GM12878 (cell line): ENCODE data around the gene AP2A2. TPM values are rescaled to one million over a fixed set of nuclear protein-coding genes. Genes with fewer than 3 reads are reported as not detected.

ENCODE experiments used
- CHD1 ChIP-seq: IDR thresholded peaks from 2 replicates; pipeline ENCODE4 v1.6.1; 2012; ENCODE audit warnings: low read depth, low read length, improper control_type of control experiment
- DPF2 ChIP-seq: fragments of 450-650 bp; IDR thresholded peaks from 2 replicates; pipeline ENCODE4 v1.6.1; 2017; ENCODE audit warnings: mild to moderate bottlenecking
- EZH2 ChIP-seq: IDR thresholded peaks from 2 replicates; pipeline ENCODE4 v1.6.1; 2012; ENCODE audit warnings: low read depth, mild to moderate bottlenecking, control low read depth, inconsistent platforms, low read length, borderline replicate concordance; ENCODE audit not compliant: control insufficient read depth
- FOXK2 ChIP-seq: fragments of 450-650 bp; IDR thresholded peaks from 2 replicates; pipeline ENCODE4 v1.6.1; 2017; ENCODE audit warnings: mild to moderate bottlenecking, moderate library complexity
- GABPA ChIP-seq: IDR thresholded peaks from 2 replicates; pipeline ENCODE4 v1.6.1; 2014; ENCODE audit warnings: antibody characterized with exemption, low read depth, mild to moderate bottlenecking, inconsistent platforms
- GATAD2B ChIP-seq: fragments of 450-650 bp; conservative IDR thresholded peaks from 2 replicates; pipeline ENCODE4 v1.6.1; 2017; ENCODE audit warnings: low read depth, mild to moderate bottlenecking, moderate library complexity
- HDGF ChIP-seq: fragments of 450-650 bp; IDR thresholded peaks from 2 replicates; pipeline ENCODE4 v1.6.1; 2016; ENCODE audit warnings: antibody characterized with exemption
- IKZF1 ChIP-seq: fragments of 450-650 bp; conservative IDR thresholded peaks from 2 replicates; pipeline ENCODE4 v1.6.1; 2017; ENCODE audit warnings: antibody characterized with exemption, mild to moderate bottlenecking
- KLF5 ChIP-seq: fragments of 450-650 bp; IDR thresholded peaks from 2 replicates; pipeline ENCODE4 v1.6.1; 2014; ENCODE audit warnings: mild to moderate bottlenecking; ENCODE audit not compliant: partially characterized antibody
- MEF2B ChIP-seq: fragments of 450-650 bp; IDR thresholded peaks from 2 replicates; pipeline ENCODE4 v1.6.1; 2018; ENCODE audit warnings: mild to moderate bottlenecking, moderate library complexity; ENCODE audit not compliant: partially characterized antibody, poor library complexity, severe bottlenecking
- MTA2 ChIP-seq: fragments of 450-650 bp; IDR thresholded peaks from 2 replicates; pipeline ENCODE4 v1.6.1; 2016; ENCODE audit warnings: low read depth, mild to moderate bottlenecking, moderate library complexity
- POLR2AphosphoS5 ChIP-seq: IDR thresholded peaks from 2 replicates; pipeline ENCODE4 v1.6.1; 2011; ENCODE audit warnings: mild to moderate bottlenecking, low read length, inconsistent platforms
- RUNX3 ChIP-seq: IDR thresholded peaks from 2 replicates; pipeline ENCODE4 v1.6.1; 2012; ENCODE audit warnings: low read length, inconsistent platforms
- SIN3A ChIP-seq: IDR thresholded peaks from 2 replicates; pipeline ENCODE4 v1.6.1; 2012; ENCODE audit warnings: low read depth, low read length, improper control_type of control experiment
- SREBF1 ChIP-seq: IDR thresholded peaks from 2 replicates; pipeline ENCODE4 v1.6.1; 2012; ENCODE audit warnings: mild to moderate bottlenecking, low read length
- STAT1 ChIP-seq: fragments of 450-650 bp; conservative IDR thresholded peaks from 2 replicates; pipeline ENCODE4 v1.6.1; 2014; ENCODE audit warnings: antibody characterized with exemption, mild to moderate bottlenecking
- TBL1XR1 ChIP-seq: IDR thresholded peaks from 2 replicates; pipeline ENCODE4 v1.6.1; 2012; ENCODE audit warnings: low read depth, low read length, improper control_type of control experiment
- TCF12 ChIP-seq: IDR thresholded peaks from 2 replicates; pipeline ENCODE4 v1.6.1; 2011; ENCODE audit warnings: low read depth, mild to moderate bottlenecking, low read length
- YBX1 ChIP-seq: fragments of 450-650 bp; IDR thresholded peaks from 2 replicates; pipeline ENCODE4 v1.6.1; 2016; ENCODE audit warnings: antibody characterized with exemption
- ZNF207 ChIP-seq: fragments of 450-650 bp; IDR thresholded peaks from 2 replicates; pipeline ENCODE4 v1.6.1; 2014; ENCODE audit warnings: antibody characterized with exemption, mild to moderate bottlenecking, borderline replicate concordance
- polyA plus RNA-seq, 11 experiments: library from polyadenylated mRNA; depleted of rRNA in 4 of 11; unstranded in 6 of 11; stranded (reverse) in 5 of 11; fragments of >200 nt; fragmentation: Nextera tagmentation in 4 of 11; fragmentation: Illumina TruSeq in 1 of 11; extraction: Ambion mirVana in 4 of 11; extraction: Trizol in 1 of 11; gene quantifications; 1 replicate in 1 of 11; 2 replicates in 10 of 11; pipeline versions ENCODE4 v1.2.1 to v1.2.3, GENCODE V29; 2011 to 2016; ENCODE audit warnings: inconsistent platforms in 2 of 11, missing spikeins in 2 of 11, low read depth in 1 of 11
- total RNA-seq, 4 experiments: library from RNA; depleted of rRNA in 3 of 4; stranded (reverse); fragments of >200 nt in 3 of 4; fragmentation: Illumina TruSeq in 1 of 4; extraction: Trizol in 1 of 4; gene quantifications; 2 replicates each; pipeline versions ENCODE4 v1.2.1 to v1.2.3, GENCODE V29; 2013 to 2021
- TF ChIP-seq, protein P1 (sequence below): fragments of 450-650 bp; IDR thresholded peaks from 2 replicates; pipeline ENCODE4 v1.6.1; 2014; ENCODE audit warnings: mild to moderate bottlenecking
- TF ChIP-seq, protein P2 (sequence below): fragments of 450-650 bp; IDR thresholded peaks from 2 replicates; pipeline ENCODE4 v1.6.1; 2017; ENCODE audit warnings: antibody characterized with exemption, mild to moderate bottlenecking, moderate library complexity
- TF ChIP-seq, protein P3 (sequence below): fragments of 450-650 bp; IDR thresholded peaks from 2 replicates; pipeline ENCODE4 v1.6.1; 2017; ENCODE audit warnings: mild to moderate bottlenecking

Gene AP2A2
- total and polyA plus RNA-seq, 10 of the 15 experiments (the other 5 are each of a cell fraction or from before 2014, with no cell fraction given), result 0.58 to 48.8 (median 18.2) TPM

DNA sequence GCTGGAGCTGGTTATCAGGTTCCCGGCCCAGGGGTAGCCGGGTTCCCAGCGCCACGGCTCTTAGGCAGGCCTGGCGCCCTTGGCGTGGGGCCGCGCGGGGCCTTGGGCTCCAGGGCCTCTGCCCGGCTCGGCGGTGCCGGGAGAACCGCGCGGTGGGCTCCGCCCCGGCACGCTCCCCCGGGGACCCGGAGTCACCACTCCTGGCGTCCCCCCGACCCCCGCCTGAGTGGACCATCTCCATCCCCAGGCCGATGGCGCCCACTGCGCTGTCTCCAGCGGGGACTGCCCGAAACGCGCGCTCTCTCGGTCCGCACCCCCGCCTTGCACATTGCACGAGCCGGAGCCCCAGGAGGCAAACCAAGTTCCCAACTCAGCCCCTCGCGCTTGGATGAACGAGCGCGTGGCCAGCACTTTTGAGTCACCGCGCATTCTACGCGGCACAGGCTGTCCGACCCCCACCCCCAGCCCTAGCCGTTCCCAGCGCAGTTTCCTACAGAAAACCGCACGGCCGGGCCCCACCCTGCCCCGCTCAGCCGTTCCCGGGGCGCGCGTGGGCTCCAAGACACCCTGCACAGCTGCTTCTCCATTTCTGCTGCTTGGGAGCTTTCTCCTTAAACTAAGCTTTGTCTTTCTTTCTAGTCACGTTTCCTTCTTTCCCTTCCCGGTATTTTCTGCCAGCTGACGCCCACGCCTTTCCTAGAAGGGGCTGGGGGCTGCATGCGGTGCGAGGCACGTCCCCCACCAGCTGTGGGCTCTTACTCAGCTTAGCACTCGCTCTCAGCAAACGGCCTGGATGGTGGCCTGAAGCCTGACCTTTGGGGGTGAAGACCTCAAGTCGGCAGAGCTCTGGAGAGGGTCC, 14.4 kb upstream of the AP2A2 start (continued):
- TF ChIP-seq MEF2B (peak; percentile 9), RUNX3 (peak; percentile 16), HDGF (no peak), CHD1 (peak; percentile 86; the same call in 1 of the 2 replicates), YBX1 (no peak), GABPA (no peak), IKZF1 (peak; percentile 68), SREBF1 (peak; percentile 53), SIN3A (no peak), POLR2AphosphoS5 (peak; percentile 50; the same call in 1 of the 2 replicates), ZNF207 (peak; percentile 35; the same call in 1 of the 2 replicates), STAT1 (peak; percentile 55; the same call in 1 of the 2 replicates), KLF5 (peak; percentile 97), TBL1XR1 (no peak), DPF2 (peak; percentile 44), GATAD2B (peak; percentile 44; the same call in 1 of the 2 replicates), FOXK2 (peak; percentile 90), MTA2 (no peak), EZH2 (no peak), TCF12 (0 out of 2 replicates have a peak, but pooled peaks have one; percentile 36)
- TF ChIP-seq, protein P1, sequence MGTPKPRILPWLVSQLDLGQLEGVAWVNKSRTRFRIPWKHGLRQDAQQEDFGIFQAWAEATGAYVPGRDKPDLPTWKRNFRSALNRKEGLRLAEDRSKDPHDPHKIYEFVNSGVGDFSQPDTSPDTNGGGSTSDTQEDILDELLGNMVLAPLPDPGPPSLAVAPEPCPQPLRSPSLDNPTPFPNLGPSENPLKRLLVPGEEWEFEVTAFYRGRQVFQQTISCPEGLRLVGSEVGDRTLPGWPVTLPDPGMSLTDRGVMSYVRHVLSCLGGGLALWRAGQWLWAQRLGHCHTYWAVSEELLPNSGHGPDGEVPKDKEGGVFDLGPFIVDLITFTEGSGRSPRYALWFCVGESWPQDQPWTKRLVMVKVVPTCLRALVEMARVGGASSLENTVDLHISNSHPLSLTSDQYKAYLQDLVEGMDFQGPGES, result no peak
- TF ChIP-seq, protein P2, sequence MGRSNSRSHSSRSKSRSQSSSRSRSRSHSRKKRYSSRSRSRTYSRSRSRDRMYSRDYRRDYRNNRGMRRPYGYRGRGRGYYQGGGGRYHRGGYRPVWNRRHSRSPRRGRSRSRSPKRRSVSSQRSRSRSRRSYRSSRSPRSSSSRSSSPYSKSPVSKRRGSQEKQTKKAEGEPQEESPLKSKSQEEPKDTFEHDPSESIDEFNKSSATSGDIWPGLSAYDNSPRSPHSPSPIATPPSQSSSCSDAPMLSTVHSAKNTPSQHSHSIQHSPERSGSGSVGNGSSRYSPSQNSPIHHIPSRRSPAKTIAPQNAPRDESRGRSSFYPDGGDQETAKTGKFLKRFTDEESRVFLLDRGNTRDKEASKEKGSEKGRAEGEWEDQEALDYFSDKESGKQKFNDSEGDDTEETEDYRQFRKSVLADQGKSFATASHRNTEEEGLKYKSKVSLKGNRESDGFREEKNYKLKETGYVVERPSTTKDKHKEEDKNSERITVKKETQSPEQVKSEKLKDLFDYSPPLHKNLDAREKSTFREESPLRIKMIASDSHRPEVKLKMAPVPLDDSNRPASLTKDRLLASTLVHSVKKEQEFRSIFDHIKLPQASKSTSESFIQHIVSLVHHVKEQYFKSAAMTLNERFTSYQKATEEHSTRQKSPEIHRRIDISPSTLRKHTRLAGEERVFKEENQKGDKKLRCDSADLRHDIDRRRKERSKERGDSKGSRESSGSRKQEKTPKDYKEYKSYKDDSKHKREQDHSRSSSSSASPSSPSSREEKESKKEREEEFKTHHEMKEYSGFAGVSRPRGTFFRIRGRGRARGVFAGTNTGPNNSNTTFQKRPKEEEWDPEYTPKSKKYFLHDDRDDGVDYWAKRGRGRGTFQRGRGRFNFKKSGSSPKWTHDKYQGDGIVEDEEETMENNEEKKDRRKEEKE, result peak; percentile 85
- TF ChIP-seq, protein P3, sequence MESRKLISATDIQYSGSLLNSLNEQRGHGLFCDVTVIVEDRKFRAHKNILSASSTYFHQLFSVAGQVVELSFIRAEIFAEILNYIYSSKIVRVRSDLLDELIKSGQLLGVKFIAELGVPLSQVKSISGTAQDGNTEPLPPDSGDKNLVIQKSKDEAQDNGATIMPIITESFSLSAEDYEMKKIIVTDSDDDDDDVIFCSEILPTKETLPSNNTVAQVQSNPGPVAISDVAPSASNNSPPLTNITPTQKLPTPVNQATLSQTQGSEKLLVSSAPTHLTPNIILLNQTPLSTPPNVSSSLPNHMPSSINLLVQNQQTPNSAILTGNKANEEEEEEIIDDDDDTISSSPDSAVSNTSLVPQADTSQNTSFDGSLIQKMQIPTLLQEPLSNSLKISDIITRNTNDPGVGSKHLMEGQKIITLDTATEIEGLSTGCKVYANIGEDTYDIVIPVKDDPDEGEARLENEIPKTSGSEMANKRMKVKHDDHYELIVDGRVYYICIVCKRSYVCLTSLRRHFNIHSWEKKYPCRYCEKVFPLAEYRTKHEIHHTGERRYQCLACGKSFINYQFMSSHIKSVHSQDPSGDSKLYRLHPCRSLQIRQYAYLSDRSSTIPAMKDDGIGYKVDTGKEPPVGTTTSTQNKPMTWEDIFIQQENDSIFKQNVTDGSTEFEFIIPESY, result no peak
